GDM1 (cell line): ENCODE measurements around the gene SLC27A4.
A peak's percentile ranks its signal among the peaks of the same experiment; 100 is the strongest.

Experiments used
- DNase-seq: peaks from one replicate; lab custom pipeline; 2025; lab: John Stamatoyannopoulos, UW

Gene SLC27A4

DNA sequence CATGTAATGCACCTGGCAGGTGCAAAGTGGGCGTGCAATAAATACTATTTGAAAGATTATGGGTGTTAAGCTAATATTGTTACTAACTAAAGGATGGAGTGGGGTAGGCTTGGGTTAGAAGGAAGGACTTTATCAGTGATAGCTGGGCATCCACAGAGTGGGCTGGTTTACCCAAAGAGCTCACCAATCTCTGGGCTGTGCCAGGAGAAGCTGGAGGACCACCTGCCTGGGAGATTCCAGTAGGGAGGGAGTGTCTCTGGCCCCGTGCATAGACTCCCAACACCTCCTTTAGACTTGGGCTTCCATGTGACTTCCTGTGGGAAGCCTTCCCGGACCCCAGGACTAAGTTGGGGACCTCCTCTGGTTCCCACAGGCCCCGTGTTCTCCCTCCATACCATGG, 25.2 kb downstream of the SLC27A4 start:
- DNase-seq = no peak

DNA sequence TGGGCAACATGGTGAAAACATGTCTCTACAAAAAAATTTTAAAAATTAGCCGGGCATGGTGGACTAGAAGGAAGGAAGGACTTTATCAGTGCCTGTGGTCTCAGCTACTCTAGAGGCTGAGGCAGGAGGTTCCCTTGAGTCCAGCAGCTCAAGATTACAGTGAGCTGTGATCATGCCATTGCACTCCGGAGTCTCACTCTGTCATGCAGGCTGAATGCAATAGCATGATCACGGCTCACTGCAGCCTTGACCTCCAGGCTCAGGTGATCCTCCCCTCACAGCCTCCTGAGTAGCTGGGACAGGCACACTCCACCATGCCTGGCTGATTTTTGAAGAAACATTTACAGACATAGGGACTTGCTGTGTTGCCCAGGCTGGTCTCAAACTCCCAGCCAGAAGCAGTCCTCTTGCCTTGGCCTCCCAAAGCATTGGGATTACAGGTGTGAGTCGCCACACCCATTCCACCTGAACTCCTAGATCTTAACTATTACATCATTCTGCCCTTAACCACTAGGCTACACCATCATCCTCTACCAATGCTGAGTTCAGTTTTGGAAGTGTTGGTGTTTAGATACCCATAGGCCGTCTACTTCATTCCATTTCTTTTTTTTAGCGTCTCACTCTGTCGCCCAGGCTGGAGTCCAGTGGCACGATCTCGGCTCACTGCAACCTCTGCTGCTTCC, 28.8 kb downstream of the SLC27A4 start:
- no peak for DNase-seq

DNA sequence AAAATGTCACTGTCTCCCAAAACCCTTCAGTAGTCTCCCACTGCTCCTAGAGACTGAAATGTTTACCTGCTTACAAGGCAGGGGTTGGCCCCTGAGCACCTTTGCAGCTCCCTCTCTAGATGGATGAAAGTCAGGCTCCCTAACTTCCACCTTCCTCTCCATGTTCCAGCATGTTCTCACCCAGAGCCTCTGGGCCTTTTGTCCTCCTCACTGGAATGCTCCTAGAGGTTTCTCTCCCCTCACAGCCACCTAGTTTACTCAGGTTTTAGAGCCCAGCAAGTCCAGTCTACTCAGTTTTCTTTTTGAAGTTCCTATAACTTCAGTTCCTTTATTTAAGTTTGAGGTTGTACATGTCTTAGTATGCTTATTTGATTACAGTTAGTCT, 30.0 kb downstream of the SLC27A4 start:
- DNase-seq = no peak

DNA sequence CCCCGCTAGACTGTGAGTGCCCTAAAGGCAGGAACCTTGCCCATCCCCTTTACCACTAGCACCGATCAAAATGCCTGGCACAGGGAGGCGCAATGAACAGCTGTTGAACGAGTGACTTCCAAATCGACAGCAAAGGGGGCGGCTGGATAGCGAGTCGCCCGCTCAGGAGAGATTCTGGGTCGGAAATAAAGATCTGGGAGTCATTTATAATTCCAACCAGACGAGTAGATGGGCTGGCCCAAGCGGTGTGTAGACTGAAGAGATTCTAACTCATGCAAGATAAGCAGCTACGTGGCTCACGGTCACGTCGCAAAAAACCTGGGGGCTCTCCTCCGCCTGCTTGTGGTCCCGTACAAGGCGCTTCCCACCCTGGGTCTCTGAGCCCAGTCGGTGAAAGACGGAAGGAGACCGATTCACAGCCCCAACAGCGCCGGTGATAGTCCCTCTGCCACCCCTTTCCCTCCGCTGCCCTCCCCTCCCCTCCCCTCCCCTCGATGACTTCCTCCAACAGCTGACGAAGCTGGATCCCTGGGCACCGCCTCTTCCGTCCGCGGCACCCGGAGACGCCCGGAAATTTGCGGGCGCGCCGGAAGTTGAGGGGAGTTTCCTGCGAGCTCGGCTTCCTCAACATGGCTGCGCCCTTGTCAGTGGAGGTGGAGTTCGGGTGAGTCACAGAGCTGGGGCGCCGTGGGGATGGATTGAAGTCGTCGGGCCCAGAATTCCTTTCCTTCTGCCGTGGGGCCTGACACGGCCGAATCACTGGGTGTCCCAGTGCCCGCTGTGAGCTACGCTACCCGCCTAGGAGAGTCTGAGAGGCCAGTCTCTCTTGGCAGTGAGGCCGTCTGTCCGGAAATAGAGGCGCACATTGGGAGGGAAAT, 30.7 kb downstream of the SLC27A4 start, which contains the start of gene URM1:
URM1 (plus strand) TSS at position 623 of the 878 bp plus-strand sequence; CDS start at position 630, 7 bp downstream.
- peak; percentile 93 for DNase-seq

DNA sequence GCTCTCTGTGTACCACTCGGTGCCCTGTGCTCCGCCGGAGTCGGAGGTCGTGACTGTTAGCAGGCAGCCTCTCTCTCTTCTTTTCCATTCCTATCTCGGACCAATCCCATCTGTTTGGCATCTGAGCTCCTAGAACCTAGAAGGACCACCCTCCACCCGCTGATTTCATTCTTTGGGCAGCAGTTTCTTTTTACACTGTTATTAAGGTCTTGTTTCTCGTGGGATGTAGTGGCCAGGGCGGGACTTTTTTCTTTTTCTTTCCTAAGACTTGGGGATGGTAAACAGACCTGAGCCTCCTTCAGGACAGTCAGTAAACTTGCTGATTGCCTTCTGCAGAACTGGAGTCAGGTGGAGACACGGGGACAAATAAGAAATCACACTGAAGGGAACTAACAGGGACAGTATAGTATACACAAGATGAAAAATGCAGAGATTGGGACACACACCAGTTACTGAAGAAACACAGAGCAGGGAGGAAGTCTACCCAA, 31.3 kb downstream of the SLC27A4 start:
- DNase-seq = no peak

DNA sequence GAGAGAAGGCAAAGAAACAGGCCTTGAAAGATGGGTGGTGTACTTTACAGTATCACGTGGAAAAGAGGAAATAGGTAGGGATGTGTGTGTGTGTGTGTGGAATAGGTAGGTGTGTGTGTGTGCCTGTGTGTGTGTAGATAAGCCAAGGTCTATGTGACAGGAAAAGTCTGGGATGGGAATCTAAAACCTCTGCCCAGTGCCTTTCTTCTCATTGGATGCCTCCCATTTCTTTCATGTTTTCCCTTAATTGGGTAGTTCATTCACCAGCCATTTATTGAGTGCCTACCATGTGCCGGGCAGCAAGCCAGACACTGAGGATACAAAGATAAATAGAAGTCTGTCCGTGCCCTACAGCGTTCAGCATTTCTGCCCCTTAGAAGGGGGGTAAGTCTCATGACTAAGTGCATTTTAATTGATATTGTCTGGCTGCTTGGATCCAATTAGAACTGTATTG, 31.9 kb downstream of the SLC27A4 start:
- DNase-seq = no peak

DNA sequence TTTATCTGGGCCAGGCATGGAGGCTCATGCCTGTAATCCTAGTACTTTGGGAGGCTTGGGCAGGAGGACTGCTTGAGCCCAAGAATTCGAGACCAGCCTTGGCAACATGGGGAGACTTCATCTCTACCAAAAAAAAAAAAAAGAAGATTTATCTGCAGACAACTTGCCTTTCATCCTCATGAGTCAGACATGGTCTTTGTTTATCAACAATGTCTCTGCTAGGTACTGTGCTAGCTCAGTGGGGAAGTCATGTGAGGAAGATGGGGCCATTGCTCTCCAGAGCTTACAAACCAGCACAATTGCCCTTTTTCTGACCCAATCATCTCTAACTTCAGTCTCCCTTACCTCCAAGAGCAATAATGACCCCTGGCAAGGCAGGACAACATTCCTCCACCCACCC, 32.5 kb downstream of the SLC27A4 start:
- DNase-seq = no peak

DNA sequence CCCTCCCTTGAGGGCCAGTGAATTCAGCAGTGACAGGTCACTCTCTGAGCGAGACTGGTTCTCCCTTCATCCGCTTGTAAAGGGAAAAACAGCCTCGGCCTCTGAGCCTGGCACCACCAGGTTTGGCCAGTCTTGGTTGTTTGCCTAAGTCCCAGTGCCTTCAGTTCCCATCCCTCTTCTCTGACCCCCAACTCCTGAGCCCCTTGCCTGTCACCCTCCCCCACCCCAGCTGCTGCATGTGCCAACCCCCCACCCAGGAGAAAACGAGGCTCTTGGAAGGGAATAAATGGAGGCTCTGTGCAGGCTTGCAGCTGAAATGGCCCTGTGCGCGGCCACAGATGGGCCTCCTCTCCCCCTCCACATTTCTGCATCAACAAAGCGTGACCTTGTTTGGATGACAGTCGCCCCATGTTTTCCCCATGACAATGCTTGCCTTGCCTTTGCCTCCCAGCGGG, 33.9 kb downstream of the SLC27A4 start:
- no peak for DNase-seq

DNA sequence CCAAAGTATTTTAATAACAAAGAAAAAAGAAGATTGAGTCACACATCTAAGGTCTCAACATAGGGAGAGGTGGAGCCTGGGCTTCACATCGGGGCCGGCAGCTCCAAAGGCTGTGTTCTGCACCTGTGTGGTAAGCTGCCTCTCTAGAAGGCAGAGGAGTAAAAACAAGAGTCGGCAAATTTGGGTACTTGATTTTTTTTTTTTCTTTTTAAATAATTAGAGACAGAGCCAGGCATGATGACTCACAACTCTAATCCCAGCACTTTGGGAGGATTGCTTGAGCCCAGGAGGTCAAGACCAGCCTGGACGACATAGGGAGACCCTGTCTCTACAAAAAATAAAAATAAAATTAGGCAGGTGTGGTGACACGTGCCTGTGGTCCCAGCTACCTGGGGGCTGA, 35.5 kb downstream of the SLC27A4 start:
- DNase-seq = no peak

DNA sequence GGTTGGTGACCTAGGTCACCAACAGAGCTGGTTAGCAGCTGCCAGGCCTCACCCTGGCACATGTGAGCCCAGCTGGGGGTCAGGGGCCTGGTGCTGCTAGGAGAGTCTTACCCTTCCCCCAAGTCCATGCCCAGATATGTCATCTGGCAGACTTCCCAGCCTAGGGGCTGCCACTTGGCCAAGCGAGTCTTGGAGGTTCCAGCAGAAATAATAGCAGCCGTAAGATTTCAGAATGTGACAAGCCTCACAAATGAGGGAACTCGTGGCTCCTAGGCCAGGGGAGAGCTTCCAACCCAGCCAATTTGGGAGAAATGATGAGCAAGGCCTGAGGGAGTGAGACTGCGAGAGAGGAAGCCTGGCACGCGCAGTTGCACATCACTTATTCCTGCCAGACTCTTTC, 41.9 kb downstream of the SLC27A4 start:
- no peak for DNase-seq

DNA sequence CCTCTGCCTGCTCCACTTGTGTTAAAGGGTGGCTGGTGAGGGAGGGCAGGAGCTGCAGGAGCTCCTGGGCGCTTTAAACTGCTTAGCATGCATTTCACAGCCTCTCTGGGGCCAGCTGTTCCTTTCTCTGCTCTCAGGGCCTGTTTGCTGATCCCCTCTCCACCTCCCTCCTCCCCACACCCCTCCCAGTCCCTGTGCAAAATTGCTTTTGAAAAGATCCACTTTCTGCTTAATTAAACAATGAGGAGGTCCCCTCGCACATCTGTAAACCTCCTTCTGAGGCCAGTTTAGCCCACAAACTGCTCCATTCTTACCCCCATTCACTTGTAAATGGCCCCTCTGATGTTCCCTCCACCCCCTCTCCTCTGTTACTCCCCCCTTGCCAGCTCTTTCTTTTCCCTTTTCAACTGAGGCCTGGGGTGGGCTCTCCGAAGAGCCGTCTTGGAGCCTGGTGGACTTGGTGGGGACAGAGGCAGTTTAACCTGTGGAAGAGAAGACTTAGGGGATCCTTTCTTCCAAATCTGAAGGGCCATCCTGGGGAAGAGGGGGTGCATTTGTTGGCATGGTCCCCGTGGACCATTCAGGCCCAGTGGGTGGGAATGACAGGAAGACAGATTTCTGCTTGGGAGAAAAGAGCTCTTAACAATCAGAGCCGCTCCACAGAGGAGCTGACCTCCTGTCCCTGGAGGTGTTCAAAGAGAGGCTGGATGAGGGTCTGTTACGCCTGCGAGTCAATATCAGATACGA, 42.9 kb downstream of the SLC27A4 start:
- DNase-seq = no peak

DNA sequence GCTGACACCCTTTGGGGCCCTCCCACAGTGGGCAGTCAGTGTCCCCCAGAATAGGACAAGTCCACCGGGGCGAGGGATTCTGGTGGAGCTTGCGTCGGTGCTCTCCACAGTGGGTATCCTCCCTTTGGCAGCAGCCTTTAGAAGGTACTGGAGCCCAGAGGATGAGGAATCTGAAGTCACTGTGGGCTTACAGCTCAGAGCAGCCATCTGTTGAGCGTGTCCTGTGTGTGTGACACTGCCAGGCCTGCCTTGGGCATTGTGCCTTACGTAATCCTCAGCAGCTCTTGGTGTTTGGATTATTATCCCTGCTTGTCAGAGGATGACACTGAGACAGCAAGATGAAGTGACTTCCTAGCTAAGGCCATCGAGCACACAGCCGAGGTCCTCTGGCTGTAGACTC, 43.5 kb downstream of the SLC27A4 start:
- DNase-seq = no peak

DNA sequence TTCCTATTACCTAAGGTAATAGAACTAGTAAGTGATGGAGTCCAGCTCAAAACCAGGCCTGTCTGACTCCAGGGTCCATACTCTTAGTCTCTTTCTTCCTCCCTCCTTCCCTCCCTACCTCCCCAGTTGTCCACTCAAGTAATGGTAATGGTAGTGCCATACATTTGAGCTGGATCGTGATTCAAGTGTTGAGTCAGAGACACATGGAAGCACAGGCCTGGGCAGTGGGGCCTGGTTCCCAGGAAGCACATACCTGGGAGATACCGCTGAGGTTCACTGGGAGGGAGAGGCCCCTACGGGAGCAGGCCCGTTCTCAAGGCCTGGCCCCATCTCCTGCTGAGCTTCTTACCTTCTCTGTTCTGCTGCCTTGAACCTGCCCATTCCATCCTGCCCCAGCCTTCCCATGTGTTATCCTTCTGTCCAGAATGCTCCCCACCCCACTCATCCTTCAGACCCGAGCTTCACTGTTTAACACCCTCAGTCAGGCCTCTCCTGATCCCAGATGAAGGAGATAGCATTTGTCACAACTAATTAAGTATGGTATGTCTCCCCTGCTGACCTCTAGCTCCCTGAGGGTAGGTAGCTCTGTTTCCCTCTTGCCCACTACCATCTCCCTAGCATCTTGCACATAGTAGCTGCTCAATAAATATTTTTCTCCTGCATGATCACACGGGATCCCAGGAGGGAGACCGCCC, 44.6 kb downstream of the SLC27A4 start:
- no peak for DNase-seq

DNA sequence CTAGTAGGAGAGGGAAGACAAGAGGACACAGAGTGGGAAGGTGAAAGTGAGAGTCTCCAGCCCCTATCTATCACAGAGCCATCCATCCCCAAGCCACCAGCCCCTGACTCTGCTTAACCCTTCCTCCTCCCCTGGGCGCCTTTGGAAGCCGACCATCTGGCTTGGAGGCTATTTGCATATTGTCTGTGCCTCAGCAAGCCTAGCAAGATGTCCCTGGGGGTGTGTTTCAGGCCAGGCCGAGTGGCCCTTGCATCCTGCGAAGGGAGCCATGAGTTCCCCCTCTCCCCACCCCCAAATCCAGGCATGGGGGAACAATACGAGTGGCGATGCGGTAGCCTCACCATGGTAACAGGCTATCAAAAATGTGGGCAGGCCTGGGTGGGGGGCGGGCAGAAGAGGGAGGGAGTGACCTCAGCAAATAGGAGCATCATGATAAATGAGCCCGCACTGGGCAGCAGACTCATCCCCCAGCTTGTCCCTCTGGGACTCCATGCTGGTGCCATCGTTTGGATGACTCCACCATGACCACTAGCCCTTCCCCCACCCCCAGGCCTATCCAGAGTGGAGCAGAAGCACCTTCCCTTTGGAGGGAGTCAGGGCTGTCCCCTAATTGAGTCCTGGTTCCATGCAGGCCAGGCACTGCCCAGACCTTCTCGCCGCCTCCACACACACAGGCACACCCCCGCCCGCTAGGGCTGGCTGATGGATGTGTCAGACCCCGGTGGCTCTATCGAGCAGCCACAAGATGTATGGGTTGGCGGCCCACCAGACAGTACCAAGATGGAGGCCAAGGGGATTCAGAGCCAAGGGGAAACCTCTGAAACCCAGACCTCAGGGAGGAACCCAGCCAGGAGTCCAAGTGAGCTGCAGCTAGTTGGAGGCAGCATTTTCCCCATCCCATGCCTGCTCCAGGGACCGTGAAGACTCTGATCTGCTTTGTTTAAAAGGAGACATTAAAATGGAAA, 45.5 kb downstream of the SLC27A4 start:
- DNase-seq = no peak

DNA sequence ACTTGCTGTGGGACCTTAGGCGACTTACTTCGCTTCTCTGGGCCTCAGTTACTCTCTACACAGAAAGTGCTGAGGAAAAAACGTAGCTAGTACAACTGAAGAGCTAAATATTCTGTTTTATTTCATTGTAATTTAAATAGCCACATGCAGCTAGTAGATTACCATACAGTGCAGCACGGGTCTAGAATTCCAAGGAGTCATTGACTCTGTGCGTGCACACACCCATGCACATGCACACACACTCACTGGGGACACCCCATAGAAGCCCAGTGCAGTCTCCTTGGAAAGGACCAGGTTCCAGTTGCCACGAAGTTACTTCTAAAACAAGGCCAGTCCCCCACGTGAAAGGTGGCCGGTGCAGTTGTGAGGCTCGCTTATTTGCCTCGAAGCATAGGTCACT, 47.8 kb downstream of the SLC27A4 start:
- no peak for DNase-seq

DNA sequence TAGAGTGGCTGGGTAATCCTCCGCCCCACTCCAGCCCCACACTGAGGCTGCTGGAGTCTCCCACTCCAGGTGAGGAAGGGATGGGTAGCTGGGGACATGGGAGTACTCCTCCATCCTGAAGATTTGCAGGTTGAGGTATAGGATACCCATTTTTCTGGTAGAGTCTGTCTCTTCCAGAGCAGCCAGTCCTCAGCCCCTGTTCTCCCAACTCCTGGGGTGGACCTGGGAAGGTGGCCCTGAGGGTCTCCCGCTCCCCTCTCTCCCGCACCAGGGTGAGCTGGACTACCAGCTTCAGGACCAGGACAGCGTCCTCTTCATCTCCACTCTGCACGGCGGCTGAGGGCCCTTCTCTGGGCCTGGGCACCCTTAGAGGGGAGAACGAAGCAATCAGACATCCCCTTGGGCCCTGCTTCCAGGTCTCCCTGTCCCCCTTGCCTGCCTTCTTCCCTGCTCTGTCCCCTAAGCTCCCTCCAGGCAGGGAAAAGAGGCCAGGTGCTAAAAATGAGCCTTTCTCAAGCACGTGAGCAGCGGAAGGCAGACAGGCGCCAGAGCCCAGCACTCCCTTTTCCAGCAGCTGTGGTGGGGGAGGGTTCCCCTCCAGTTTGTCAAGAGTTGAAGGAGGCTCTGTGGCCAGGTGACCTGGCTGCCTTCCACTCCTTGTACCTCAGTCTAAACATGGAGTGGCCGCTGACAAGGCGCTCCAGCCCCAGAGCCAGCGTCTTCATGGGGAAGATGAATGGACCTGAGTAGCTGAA, 49.2 kb downstream of the SLC27A4 start:
- no peak for DNase-seq

DNA sequence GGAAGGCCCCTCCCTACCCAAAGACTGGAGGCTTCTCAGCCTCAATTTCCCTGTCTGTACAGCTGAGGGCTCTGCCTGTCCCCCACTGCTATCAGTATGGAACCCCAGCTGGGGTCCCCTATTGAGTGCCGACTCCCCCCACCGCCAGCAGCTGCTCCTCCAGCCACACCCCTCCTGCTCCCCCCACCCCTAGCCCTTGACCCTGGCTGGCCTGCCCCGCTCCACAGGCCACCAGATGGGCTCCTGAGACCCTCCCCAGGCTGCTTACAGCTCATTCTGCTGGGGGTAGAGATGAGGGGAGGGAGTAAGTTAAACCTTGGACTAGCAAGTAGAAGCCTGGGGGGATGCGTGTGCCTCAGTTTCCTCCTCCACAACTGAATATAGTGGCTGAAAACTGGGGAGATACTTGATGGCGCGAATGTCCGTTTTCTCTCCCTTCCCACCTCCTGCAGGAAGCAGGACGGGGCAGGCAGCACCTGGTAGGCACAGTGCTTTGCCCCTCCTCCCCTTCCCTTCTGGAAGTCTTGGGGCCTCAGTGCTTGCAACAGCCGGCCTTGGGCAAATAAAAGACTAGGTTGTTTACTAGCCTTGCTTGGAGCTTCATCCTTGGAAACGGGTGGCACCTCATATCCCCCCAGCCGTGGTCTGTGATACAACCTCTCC, 50.0 kb downstream of the SLC27A4 start:
- no peak for DNase-seq

DNA sequence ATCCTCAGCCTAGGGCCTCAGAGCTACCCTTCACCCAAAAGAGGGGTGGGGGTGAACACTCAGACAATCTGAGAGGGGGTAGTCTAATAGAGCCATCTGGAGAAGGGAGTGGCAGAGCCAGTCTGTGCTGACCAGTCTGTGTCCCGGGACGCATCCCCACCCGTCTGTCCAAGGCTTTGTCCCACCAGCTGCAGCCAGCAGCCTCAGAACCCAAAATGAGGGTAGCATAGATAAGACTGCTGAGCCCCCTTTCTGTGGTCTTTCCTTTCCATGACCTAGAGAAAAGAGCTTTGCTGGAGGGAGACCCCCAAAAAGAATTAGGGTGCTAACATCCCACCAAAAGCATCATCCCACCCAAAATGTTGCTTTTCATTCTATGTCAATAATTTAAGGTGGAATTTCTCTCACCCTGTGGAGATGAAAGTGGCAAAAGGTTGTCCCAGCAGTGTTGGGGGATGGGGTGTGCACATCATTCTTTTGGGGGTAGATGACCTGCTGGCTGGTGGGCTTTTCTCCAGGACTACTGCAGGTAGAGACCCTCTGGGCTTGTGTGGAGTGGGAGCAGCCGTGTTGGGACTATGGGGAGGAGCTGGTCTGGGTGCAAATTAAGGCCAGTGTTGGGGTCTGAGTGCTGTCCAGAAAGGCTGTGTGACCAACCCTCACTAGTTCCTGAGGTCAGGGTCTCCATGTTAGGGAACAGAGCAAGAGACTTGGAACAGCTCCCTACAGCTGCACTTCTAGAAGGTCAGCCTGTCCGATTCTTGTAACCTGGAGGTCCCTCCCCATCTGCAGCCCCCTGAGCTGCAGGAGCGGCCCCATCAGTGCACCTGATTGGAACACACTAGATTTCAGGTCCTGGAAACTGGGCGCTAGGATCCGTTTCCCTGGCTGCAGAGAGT, 50.7 kb downstream of the SLC27A4 start:
- no peak for DNase-seq
